OCI-LY7 (cell line): ENCODE measurements around the gene ZNF292. TPM values are rescaled to one million over a fixed set of nuclear protein-coding genes. Genes with fewer than 3 reads are reported as not detected.

Experiments
- BruUV-seq: library from RNA; stranded (reverse); fragments of 400-500 nt; replicated peaks from 2 replicates; lab custom pipeline; 2021; lab: Mats Ljungman, UMichigan
- CTCF ChIA-PET: fragments of 300-600 bp; sonication (Branson Sonifier 250); formaldehyde crosslinking; loops from one replicate; lab custom pipeline; 2022; ENCODE audit warnings: antibody characterized with exemption; ENCODE audit not compliant: unreplicated experiment; lab: Charles Lee
- POLR2A ChIA-PET: fragments of 300-600 bp; sonication (Branson Sonifier 250); formaldehyde crosslinking; loops from one replicate; lab custom pipeline; 2022; ENCODE audit warnings: antibody characterized with exemption; lab: Charles Lee
- DNase-seq: peaks from one replicate; pipeline ENCODE4 v3.0.0-alpha.2; 2015; ENCODE audit warnings: low spot score
- H2AFZ ChIP-seq: fragments of 200-600 bp; sonication (generic), shearing (Covaris generic); 2 replicates; pipeline ENCODE4 v1.6.1; 2014; ENCODE audit warnings: mild to moderate bottlenecking, antibody characterized with exemption, low read length, moderate library complexity
- H3K27ac ChIP-seq: fragments of 200-600 bp; sonication (generic); 2 replicates; pipeline ENCODE4 v1.5.1; 2014; ENCODE audit warnings: mixed run types, low read depth, mild to moderate bottlenecking, moderate library complexity, low read length, inconsistent platforms; ENCODE audit not compliant: poor library complexity, severe bottlenecking
- H3K36me3 ChIP-seq: fragments of 200-600 bp; sonication (generic); 2 replicates; pipeline ENCODE4 v1.6.1; 2014; ENCODE audit warnings: mild to moderate bottlenecking, antibody characterized with exemption, low read length, moderate library complexity, mixed read lengths; ENCODE audit not compliant: insufficient read depth
- H3K4me1 ChIP-seq: fragments of 200-600 bp; sonication (generic); 2 replicates; pipeline ENCODE4 v1.5.1; 2014; ENCODE audit warnings: mild to moderate bottlenecking, low read length; ENCODE audit not compliant: insufficient read depth, poor library complexity, severe bottlenecking
- H3K4me2 ChIP-seq: fragments of 200-600 bp; sonication (generic); 2 replicates; pipeline ENCODE4 v1.6.1; 2014; ENCODE audit warnings: mild to moderate bottlenecking, low read length
- H3K4me3 ChIP-seq: fragments of 200-600 bp; sonication (generic); 2 replicates; pipeline ENCODE4 v1.5.1; 2014; ENCODE audit warnings: mild to moderate bottlenecking, low read depth, low read length; ENCODE audit not compliant: poor library complexity, severe bottlenecking
- H3K79me2 ChIP-seq: fragments of 200-600 bp; sonication (generic); 2 replicates; pipeline ENCODE4 v1.6.1; 2016; ENCODE audit warnings: low read depth, mild to moderate bottlenecking, low read length, moderate library complexity, mixed read lengths; ENCODE audit not compliant: insufficient read depth
- H3K9me2 ChIP-seq: fragments of 200-600 bp; sonication (generic); 2 replicates; pipeline ENCODE4 v1.6.1; 2016; ENCODE audit warnings: mild to moderate bottlenecking, low read length, mixed read lengths; ENCODE audit not compliant: insufficient read depth
- H3K9me3 ChIP-seq: fragments of 200-600 bp; sonication (generic); 2 replicates; pipeline ENCODE4 v1.6.1; 2014; ENCODE audit warnings: mild to moderate bottlenecking, mixed run types, low read length, mixed read lengths
- H4K20me1 ChIP-seq: fragments of 200-600 bp; sonication (generic); 2 replicates; pipeline ENCODE4 v1.6.1; 2014; ENCODE audit warnings: mild to moderate bottlenecking, antibody characterized with exemption, low read length, moderate library complexity, mixed read lengths; ENCODE audit not compliant: insufficient read depth
- EZH2phosphoT487 ChIP-seq: fragments of 200-600 bp; sonication (generic); IDR thresholded peaks from 2 replicates; pipeline ENCODE4 v1.6.1; 2018; ENCODE audit warnings: low read depth, borderline replicate concordance, mild to moderate bottlenecking, mixed run types, antibody characterized with exemption, low read length, moderate library complexity, mixed read lengths
- intact Hi-C: fragments of 100-400 bp; cut with micrococcal nuclease; formaldehyde crosslinking; loops from one replicate; pipeline ENCODE4 v1.10.0; 2022; ENCODE audit not compliant: unreplicated experiment
- total RNA-seq, 2 experiments: library from RNA; depleted of rRNA in 1 of 2; stranded (reverse); fragments of >200 nt in 1 of 2; shearing (Covaris generic) in 1 of 2; gene quantifications; 2 replicates each; pipeline ENCODE4 v1.2.3, GENCODE V29; 2014 to 2022
- TF ChIP-seq, protein P1 (sequence below): fragments of 200-600 bp; sonication (generic); conservative IDR thresholded peaks from 2 replicates; pipeline ENCODE4 v1.5.1; 2014; ENCODE audit warnings: mild to moderate bottlenecking, antibody characterized with exemption, low read length, moderate library complexity, mixed read lengths

ZNF292 gene
- total RNA-seq, 2 experiments from 2014 or later, result 18.7 to 53.7 TPM

GRCh38 chr6:87277123-87277522, 121.8 kb downstream of the ZNF292 start:
- no peaks in the 10 kb centered on the region for H3K79me2 ChIP-seq
- H3K9me3 ChIP-seq, result no peaks in the 10 kb centered on the region
- no peaks in the 10 kb centered on the region for H4K20me1 ChIP-seq
- no peak overlapping the region for H3K4me2 ChIP-seq
- DNase-seq, result peak; percentile 37
- intact Hi-C loops, result loop anchor here (10.0 kb wide), 1 partner anchor 142 kb away; no protein-coding TSS in a partner anchor
- H3K27ac ChIP-seq, result no peak overlapping the region
- no peaks in the 10 kb centered on the region for H3K4me1 ChIP-seq
- no peaks in the 10 kb centered on the region for H3K9me2 ChIP-seq
- POLR2A ChIA-PET, result interaction anchor here (0.6 to 1.3 kb wide), 6 partner anchors 15 to 1873 kb away, joined by 3 to 5 read pairs (median 4); no protein-coding TSS in a partner anchor
- H3K36me3 ChIP-seq, result no peaks in the 10 kb centered on the region
- CTCF ChIA-PET, result no interaction called here
- TF ChIP-seq EZH2phosphoT487, result no peak
- TF ChIP-seq, protein P1, sequence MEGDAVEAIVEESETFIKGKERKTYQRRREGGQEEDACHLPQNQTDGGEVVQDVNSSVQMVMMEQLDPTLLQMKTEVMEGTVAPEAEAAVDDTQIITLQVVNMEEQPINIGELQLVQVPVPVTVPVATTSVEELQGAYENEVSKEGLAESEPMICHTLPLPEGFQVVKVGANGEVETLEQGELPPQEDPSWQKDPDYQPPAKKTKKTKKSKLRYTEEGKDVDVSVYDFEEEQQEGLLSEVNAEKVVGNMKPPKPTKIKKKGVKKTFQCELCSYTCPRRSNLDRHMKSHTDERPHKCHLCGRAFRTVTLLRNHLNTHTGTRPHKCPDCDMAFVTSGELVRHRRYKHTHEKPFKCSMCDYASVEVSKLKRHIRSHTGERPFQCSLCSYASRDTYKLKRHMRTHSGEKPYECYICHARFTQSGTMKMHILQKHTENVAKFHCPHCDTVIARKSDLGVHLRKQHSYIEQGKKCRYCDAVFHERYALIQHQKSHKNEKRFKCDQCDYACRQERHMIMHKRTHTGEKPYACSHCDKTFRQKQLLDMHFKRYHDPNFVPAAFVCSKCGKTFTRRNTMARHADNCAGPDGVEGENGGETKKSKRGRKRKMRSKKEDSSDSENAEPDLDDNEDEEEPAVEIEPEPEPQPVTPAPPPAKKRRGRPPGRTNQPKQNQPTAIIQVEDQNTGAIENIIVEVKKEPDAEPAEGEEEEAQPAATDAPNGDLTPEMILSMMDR, result peak; percentile 74
- no TSS peak for BruUV-seq
- H2AFZ ChIP-seq, result no peak overlapping the region
- H3K4me3 ChIP-seq, result no peak overlapping the region

- Histone ChIP-seq H4K20me1 (no peaks in the 10 kb centered on the region), H3K36me3 (no peaks in the 10 kb centered on the region), H3K4me3 (no peak overlapping the region), H3K79me2 (no peaks in the 10 kb centered on the region), H2AFZ (no peak overlapping the region), H3K4me2 (no peak overlapping the region), H3K9me2 (no peaks in the 10 kb centered on the region), H3K27ac (no peak overlapping the region), H3K4me1 (no peaks in the 10 kb centered on the region), H3K9me3 (no peaks in the 10 kb centered on the region)
- intact Hi-C loops, result loop anchor here (10.0 kb wide), 1 partner anchor 144 kb away; no protein-coding TSS in a partner anchor
- DNase-seq, result no peak
- ChIA-PET CTCF (no interaction called here), POLR2A (interaction anchor here (0.6 to 1.4 kb wide), 2 partner anchors 9 to 399 kb away, joined by 3 read pairs; no protein-coding TSS in a partner anchor)
- no TSS peak for BruUV-seq
- TF ChIP-seq, protein P1, result no peak
- TF ChIP-seq EZH2phosphoT487, result no peak
Measured at GRCh38 chr6:87279196-87279595, 123.8 kb downstream of the ZNF292 start.

DNA sequence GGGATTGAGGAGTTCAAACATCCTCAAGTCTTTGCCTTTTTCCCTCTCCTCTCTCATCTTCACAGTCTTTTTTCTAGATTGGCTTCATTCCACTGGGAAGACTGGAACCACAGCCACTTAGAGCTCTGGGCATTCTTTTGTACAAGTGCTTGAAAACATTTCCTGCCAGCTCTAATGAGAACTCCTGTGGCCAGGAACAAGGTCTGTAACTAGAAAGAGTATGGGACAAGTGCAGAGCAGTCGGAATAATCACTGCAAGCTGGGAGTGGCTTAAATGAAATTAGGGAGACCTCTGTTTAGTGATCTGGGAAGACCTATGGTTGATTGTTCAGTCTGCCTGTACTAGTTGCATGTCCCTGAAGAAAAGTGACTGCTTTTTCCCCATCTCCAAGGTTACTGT, 126.1 kb downstream of the ZNF292 start:
- intact Hi-C loops, result no loop called here
- Histone ChIP-seq H3K4me3 (no peak overlapping the region), H4K20me1 (no peaks in the 10 kb centered on the region), H3K4me1 (no peaks in the 10 kb centered on the region), H2AFZ (no peak overlapping the region), H3K9me3 (no peaks in the 10 kb centered on the region), H3K36me3 (no peaks in the 10 kb centered on the region), H3K4me2 (no peak overlapping the region), H3K27ac (no peak overlapping the region), H3K79me2 (no peaks in the 10 kb centered on the region), H3K9me2 (no peaks in the 10 kb centered on the region)
- POLR2A ChIA-PET, result no interaction called here
- BruUV-seq, result no TSS peak
- CTCF ChIA-PET, result no interaction called here
- DNase-seq, result no peak
- no peak for TF ChIP-seq EZH2phosphoT487
- TF ChIP-seq, protein P1, result no peak
